ENCODE data around the gene RPP30.

RPP30 gene

DNA sequence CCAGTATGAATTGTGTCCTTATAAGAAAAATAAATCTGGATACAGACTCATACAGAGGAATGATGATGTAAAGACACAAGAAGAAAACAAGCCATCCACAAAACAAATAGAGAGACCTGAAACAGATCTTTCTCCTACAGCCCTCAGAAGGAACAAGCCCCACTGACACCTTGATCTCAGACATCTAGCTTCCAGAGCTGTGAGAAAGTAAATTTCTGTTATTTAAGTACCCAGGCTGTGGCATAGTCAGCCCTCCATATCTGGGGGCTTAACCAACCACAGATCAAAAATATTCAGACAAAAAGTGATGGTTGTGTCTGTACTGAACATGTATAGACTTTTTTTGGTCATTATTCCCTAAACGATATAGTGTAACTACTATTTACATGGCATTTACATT, 73.0 kb downstream of the RPP30 start:
- no peak for DNase-seq (ENCODE audit: low read depth)

DNA sequence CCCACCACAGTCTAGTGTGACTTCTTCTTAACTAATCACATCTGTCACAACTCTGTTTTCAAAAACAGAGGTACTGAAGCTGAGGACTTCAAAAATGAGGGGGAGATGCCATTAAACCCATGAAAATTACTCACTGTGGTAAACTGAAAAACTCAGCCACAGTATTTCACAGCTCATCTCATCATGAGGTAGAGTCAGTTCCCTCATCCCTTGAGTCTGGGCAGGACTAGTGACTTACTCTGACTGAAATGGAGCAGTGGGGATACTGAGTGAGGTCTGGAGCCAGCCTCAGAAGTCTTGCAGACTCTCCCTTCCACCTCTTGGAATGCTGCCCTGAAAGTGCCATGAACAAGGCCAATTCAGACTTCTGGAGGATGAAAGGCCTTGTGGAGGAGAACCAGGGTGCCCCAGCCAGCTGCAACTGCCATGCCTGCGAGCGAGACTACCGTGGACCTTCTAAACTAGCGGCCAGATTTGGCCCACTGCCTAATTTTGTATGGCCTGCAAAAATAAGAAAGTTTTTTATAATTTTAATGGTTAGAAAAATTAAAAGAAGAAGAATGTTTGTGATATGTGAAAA, 73.8 kb downstream of the RPP30 start:
- DNase-seq (ENCODE audit: low read depth), result no peak

DNA sequence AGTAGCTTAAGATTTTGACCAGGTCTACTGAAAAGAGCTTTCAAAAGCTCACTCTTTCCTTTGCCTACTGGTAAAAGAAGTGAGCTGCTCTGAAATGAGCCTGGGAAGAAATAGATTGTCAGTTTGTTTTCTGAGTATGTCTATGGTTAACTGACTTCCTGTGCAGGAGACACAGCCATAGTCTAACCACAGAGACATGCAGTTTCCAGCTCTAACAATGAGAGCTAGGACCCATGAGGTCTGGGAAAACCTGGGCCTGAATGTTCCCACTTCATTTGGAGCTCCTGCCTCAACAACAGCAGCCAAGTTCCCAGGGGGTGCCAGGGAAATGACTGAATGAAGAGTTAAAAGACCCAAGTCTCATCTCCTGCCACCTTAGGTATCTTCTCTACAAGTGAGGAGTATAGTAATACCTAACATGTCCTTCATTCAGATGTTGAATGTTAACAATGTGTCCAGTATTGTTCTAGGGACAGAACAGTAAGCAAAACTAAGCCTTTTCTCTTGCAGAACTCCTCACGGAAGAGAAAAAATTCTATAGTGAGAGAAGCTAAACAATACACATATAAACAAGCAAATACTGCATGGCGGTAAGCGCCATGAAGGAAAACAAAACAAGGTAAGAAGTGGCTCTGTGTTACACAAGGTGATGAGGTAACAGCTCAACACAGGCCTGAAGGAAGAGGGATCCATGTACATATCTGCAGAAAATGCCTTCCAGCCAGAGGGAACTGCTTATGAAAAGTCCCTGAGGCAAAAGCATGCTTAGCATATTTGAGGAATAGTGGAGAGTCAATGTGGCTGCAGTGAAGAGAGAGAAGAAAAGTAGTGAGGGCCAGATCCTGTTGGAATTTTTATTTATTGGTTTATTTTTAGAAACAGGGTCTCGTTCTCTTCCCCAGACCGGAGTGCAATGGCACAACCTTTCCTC, 75.5 kb downstream of the RPP30 start:
- no peak for DNase-seq (ENCODE audit: low read depth)
